H1 (cell line): ENCODE measurements around the gene DCP2. TPM values are rescaled to one million over a fixed set of nuclear protein-coding genes. Genes with fewer than 3 reads are reported as not detected.

Experiments used
- KDM4A ChIP-seq: IDR thresholded peaks from one replicate; pipeline ENCODE4 v1.7.1; 2012; ENCODE audit warnings: low read depth, mild to moderate bottlenecking, moderate library complexity, low read length, inconsistent platforms; ENCODE audit not compliant: severe bottlenecking
- MAX ChIP-seq: IDR thresholded peaks from 2 replicates; pipeline ENCODE4 v1.6.1; 2012; ENCODE audit warnings: inconsistent platforms
- polyA plus RNA-seq, 7 experiments: library from polyadenylated mRNA; depleted of rRNA in 3 of 7; stranded (reverse) in 5 of 7; unstranded in 2 of 7; fragments of >200 nt in 5 of 7; fragments of 200-250 nt in 2 of 7; gene quantifications; 1 replicate in 5 of 7; 2 replicates in 1 of 7; 4 replicates in 1 of 7; pipeline versions ENCODE4 v1.2.1 to v1.2.3, GENCODE V29; 2011 to 2013; ENCODE audit warnings: missing spikeins in 2 of 7, mixed read lengths in 2 of 7
- total RNA-seq: library from RNA; stranded (reverse); fragmentation: NEBNext Ultra II Directional; extraction: Animal tissue kit (Norgen Biotek cat#: 25700); gene quantifications from 2 replicates; pipeline ENCODE4 v1.2.1, GENCODE V29; 2021

Gene DCP2
- total and polyA plus RNA-seq, 2 of the 8 experiments (the other 6 are each of a cell fraction or from before 2014, with no cell fraction given): 14.4 to 162 TPM

DNA sequence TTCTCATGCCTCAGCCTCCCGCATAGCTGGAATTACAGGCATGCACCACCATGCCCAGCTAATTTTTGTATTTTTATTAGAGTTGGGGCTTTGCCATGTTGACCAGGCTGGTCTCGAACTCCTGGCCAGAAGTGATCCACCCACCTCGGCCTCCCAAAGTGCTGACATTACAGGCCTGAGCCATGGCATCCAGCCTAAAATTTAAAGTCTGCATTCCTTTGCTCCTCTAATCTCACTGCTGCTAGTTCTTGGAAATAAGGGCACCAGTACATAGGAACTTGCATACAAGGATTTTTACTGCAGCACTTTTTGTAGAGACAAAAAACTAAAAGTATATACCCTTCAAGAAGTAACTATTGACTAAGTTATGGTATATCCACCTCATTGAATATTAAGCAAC, 20.0 kb upstream of the DCP2 start (continued):
- TF ChIP-seq MAX: no peak
- no peak for TF ChIP-seq KDM4A
